ENCODE data around the gene CORO2B. TPM values are rescaled to one million over a fixed set of nuclear protein-coding genes. Genes with fewer than 3 reads are reported as not detected.

Gene CORO2B
- total and polyA plus RNA-seq, 9 of the 15 experiments (the other 6 are each of a cell fraction or from before 2014, with no cell fraction given) = not detected

DNA sequence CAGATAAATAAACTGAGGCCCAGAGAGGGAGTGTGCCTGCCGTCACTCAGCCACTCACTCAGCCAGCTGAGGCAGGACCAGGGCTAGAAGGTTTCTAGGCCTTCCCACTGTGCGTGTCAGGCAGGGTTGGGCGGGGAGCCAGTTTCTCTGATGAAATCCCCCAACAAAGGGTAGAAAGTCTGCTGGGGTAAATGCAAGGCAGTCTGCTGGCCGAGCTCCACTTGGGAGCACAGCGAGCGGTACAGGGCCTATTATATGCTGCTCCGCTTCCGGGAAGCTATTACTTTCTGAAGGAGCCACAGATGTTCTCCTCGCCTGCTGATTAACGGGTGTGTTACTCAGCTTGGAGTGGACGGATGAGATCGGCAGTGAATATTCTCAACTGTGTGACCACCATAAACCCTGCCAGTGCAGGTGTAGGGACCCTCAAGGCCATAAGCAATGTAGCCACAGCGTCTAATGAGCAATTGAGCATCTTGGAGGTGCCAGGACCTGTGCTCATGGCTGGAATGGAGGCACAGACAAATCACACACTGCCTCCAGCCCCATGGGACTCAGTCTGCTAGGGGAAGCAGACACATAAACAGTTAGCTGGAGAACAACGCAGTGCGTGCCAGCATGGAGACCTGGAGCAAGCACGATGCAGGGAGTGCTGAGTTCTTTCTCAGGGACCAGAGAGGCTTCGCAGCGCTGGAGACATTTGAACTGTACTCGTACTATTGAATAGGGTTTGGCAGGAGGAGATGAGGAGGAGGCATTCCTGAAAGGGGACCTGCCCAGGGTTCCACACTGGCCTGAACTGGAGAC, 42.1 kb downstream of the CORO2B start (continued):
- TF ChIP-seq PTTG1 (tag; IDR thresholded peaks at IDR 0.05; ENCODE audit: low read depth) = no peak

DNA sequence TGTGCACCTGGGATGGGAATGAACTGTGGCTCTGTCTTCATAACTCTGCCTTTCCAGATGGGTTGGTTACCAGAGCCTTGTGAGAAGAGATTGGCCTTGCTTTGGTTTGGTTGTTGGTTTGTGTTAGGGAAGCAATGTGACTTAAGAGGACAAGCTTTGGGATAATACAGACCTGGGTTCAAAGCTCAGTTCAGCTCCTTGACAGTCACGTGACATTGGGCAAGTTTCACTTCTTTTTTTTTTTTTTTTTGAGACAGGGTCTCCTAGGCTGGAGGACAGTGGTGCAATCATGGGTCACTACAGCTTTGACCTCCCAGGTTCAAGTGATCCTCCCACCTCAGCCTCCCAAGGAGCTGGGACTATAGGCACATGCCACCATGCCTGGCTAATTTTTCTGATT, 42.7 kb downstream of the CORO2B start:
- H2AFZ ChIP-seq (ENCODE audit: low read depth, low read length) = no peak overlapping the region
- no peaks in the 10 kb centered on the region for H3K9me3 ChIP-seq (replicated peaks; ENCODE audit: control insufficient read depth, insufficient read depth, low read depth, low read length)
- no peaks in the 10 kb centered on the region for H3K9me1 ChIP-seq (ENCODE audit: control insufficient read depth, insufficient read depth, low read length)
- 0 out of 2 replicates have a peak, but pooled peaks cover 4% of the 10 kb centered on the region for H4K20me1 ChIP-seq (replicated peaks; ENCODE audit: control insufficient read depth, insufficient read depth, low read length)
- no peaks in the 10 kb centered on the region for H3K36me3 ChIP-seq (ENCODE audit: control insufficient read depth, insufficient read depth, low read length)
- TF ChIP-seq, protein P1, sequence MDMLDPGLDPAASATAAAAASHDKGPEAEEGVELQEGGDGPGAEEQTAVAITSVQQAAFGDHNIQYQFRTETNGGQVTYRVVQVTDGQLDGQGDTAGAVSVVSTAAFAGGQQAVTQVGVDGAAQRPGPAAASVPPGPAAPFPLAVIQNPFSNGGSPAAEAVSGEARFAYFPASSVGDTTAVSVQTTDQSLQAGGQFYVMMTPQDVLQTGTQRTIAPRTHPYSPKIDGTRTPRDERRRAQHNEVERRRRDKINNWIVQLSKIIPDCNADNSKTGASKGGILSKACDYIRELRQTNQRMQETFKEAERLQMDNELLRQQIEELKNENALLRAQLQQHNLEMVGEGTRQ (CRISPR knock-in tag; IDR thresholded peaks at IDR 0.05) = 0 out of 2 replicates have a peak, but pooled peaks have one; percentile 4
- TF ChIP-seq ZNF133 (CRISPR knock-in tag; IDR thresholded peaks at IDR 0.05) (no peak), RBFOX2 (IDR thresholded peaks at IDR 0.05; ENCODE audit: low read depth, low read length) (no peak), TOE1 (IDR thresholded peaks at IDR 0.05; ENCODE audit: borderline replicate concordance) (0 out of 2 replicates have a peak, but pooled peaks have one; percentile 45), TOE1 (CRISPR knock-in tag; IDR thresholded peaks at IDR 0.05; ENCODE audit: borderline replicate concordance, low read depth) (no peak), RAD51 (IDR thresholded peaks at IDR 0.05; ENCODE audit: borderline replicate concordance, low read depth) (peak; percentile 80), RFX1 (IDR thresholded peaks at IDR 0.05) (no peak), ZNF431 (CRISPR knock-in tag; IDR thresholded peaks at IDR 0.05) (no peak), CBFA2T2 (conservative IDR thresholded peaks at IDR 0.05) (0 out of 2 replicates have a peak, but pooled peaks have one; percentile 10), POLR2H (tag; IDR thresholded peaks at IDR 0.05; ENCODE audit: low read depth) (no peak)
- TF ChIP-seq, protein P2, sequence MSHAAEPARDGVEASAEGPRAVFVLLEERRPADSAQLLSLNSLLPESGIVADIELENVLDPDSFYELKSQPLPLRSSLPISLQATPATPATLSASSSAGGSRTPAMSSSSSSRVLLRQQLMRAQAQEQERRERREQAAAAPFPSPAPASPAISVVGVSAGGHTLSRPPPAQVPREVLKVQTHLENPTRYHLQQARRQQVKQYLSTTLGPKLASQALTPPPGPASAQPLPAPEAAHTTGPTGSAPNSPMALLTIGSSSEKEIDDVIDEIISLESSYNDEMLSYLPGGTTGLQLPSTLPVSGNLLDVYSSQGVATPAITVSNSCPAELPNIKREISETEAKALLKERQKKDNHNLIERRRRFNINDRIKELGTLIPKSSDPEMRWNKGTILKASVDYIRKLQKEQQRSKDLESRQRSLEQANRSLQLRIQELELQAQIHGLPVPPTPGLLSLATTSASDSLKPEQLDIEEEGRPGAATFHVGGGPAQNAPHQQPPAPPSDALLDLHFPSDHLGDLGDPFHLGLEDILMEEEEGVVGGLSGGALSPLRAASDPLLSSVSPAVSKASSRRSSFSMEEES (CRISPR knock-in tag; IDR thresholded peaks at IDR 0.05) = peak; percentile 85
- TF ChIP-seq, protein P3, sequence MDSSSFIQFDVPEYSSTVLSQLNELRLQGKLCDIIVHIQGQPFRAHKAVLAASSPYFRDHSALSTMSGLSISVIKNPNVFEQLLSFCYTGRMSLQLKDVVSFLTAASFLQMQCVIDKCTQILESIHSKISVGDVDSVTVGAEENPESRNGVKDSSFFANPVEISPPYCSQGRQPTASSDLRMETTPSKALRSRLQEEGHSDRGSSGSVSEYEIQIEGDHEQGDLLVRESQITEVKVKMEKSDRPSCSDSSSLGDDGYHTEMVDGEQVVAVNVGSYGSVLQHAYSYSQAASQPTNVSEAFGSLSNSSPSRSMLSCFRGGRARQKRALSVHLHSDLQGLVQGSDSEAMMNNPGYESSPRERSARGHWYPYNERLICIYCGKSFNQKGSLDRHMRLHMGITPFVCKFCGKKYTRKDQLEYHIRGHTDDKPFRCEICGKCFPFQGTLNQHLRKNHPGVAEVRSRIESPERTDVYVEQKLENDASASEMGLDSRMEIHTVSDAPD (CRISPR knock-in tag; IDR thresholded peaks at IDR 0.05) = no peak
- CTCF ChIA-PET (ENCODE audit: low intra/inter-chr PET ratio) = no interaction called here
- POLR2A ChIA-PET = interaction anchor here (0.6 to 0.8 kb wide), 2 partner anchors 16 to 27 kb away, joined by 3 to 4 read pairs; no protein-coding TSS in a partner anchor
- FAIRE-seq = no peak
- H3K4me2 ChIP-seq (ENCODE audit: insufficient read depth, low read length) = no peak overlapping the region
- H3K4me1 ChIP-seq (replicated peaks in 1 of 2; ENCODE audit: control insufficient read depth in 2 of 2, insufficient read depth in 2 of 2, low read length in 2 of 2) = 0 out of 5 replicates have a peak, but pooled peaks cover 0 to under 1% of the 10 kb centered on the region in 2 experiments
- no peak for ATAC-seq
- DNase-seq (ENCODE audit: extremely low read depth in 1 of 4, low spot score in 3 of 4) = no peak
- BruUV-seq (replicated peaks) = no TSS peak
- no peaks in the 10 kb centered on the region for H3K79me2 ChIP-seq (ENCODE audit: control insufficient read depth, insufficient read depth, low read length)
- no peak overlapping the region for H3K9ac ChIP-seq (ENCODE audit: insufficient read depth in 1 of 2, low read depth in 2 of 2, low read length in 2 of 2)
- H3K4me3 ChIP-seq = no peak overlapping the region
- WGBS (ENCODE audit: insufficient coverage, low coverage, missing lambda C conversion rate) = 0% methylated on average over 1 of the region's 1 CpG
- in situ Hi-C loops (cut with MboI) (no loop called here), intact Hi-C loops (cut with micrococcal nuclease) (no loop called here)
- H3K27ac ChIP-seq (ENCODE audit: extremely low read depth, low read depth, low read length) = no peak overlapping the region
- peaks cover 18 to 45% of the 10 kb centered on the region in 2 experiments for H3K27me3 ChIP-seq (ENCODE audit: control insufficient read depth in 2 of 2, insufficient read depth in 2 of 2, low read length in 2 of 2)

Measured in K562 (cell line).